Stimulated activated CD8-positive, alpha-beta memory T cell treated with anti-CD3 and anti-CD28 coated beads, Interleukin-15, amount 100 ng/mL, for 1 hour (primary cell): ENCODE results near the gene UBE2L3.
"Not testable (repeated sequence)": the region's sequence is repeated elsewhere in the genome, so short reads cannot be mapped to it uniquely, and the experiment has no call there.

Experiments used
- DNase-seq: peaks from one replicate; pipeline ENCODE4 v3.0.0-alpha.2; 2020; ENCODE audit warnings: low read depth

Gene UBE2L3

DNA sequence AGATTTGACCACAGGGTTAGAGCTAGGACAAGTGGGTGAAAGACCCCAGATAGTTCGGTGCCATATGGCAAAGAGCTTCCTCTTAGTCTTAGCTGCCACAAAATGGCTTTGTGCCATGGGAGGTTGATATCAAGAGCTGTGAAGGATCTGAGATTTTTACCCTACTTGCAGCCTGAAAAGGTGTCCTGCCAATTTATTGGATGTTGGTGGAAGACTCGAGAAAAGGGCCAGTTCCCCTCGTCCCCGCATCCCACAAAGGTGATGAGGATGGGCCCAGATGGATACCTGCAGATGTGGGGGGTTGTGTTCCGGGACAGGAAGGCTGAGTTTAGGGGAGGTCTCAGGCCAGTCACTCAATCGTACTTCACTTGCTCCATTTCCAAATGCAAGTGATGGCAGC is 35.1 kb downstream of the UBE2L3 start:
- DNase-seq, result no peak

GRCh38 chr22:21603973-21604372 is 36.5 kb downstream of the UBE2L3 start:
- DNase-seq, result no peak

GRCh38 chr22:21605887-21606564 is 38.5 kb downstream of the UBE2L3 start:
- DNase-seq, result no peak

- no peak for DNase-seq
Measured at GRCh38 chr22:21606775-21607174, 39.3 kb downstream of the UBE2L3 start.

GRCh38 chr22:21609556-21610157 is 42.1 kb downstream of the UBE2L3 start:
- not testable (repeated sequence) for DNase-seq

DNA sequence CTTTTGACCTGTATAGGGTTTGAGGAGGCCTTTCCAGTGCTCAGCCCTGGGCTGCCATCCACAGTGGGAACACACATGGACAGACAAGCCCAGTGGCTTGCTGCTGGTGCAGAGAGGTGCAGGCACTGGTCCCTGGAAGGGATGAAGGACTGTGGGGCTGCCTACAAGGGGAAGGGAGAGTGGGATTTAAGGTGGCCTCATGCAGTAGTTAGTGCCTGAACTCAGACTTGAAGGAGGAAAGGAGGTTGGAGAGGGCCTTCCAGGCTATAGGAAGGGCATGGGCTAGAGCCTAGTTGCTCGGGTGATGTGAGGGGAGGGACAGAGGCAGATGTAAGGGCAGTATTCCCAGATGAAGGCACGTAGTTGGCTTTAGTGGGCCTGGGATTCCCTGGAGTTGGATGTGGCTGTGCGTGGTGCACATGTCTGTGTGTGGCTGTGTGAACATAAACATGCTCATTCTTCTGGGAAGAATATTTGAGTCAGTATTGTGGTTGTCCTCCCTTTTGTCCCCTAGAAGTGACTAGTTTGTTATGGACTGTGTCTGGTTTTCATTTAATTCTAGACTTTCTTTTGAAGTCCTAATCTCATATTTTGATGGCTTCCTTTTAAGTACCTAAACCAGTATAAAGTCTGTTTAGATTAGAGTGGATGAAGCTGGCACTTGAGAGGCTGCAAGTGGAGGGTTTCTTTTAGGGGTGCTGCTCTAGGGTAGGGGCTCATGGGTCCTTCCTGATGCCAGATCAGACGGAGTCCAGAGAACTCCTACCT is 43.9 kb downstream of the UBE2L3 start:
- DNase-seq, result no peak

DNA sequence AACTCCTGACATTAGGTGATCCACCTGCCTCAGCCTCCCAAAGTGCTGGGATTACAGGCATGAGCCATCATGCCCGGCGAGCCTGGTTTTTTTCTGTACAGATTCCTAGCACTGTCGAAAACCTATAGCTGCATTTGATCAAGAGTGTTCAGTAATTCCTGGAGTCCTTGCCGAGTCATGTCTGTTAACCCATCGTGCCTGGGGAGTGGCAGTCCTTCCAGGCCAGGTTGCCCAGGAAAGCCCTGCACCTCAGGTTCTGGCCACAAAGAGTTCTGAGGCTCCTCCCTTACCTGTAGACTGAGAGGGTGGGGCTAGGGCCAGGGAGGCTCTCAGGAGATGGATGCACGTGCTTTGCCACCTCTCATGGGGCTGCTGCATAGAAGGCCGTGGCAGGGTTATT is 45.3 kb downstream of the UBE2L3 start:
- no peak for DNase-seq

DNA sequence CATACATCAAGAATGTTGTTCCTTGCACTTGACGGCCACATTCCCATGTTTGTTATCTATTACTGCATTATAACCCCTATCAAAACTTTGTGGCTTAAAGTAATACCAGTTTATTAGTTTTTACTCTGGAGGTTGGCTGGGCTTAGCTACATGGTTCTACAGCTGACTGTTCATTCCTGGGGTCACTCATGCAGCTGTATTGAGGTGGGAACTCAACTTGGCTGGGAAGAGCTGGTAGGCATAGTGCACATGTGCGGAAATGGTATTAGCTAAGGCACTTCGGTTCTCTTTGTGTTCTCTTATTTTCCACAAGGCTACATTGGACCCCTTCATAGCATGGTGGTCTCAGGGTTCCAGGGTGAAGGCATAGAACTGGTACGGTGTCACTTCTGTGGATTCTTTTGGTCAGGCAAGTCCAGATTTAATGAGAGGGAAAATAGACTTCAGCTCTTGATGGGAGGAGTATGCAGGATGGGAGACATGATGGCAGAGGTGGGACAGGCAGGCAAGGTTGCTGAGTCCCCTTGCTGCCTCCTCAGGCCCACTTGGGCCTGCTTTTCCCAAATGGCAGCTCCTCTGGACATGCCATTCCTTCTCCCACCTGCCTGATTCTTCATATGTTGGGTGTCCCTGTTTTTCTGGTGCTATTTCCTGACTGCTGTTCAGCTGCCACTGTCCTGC is 46.2 kb downstream of the UBE2L3 start:
- no peak for DNase-seq

DNA sequence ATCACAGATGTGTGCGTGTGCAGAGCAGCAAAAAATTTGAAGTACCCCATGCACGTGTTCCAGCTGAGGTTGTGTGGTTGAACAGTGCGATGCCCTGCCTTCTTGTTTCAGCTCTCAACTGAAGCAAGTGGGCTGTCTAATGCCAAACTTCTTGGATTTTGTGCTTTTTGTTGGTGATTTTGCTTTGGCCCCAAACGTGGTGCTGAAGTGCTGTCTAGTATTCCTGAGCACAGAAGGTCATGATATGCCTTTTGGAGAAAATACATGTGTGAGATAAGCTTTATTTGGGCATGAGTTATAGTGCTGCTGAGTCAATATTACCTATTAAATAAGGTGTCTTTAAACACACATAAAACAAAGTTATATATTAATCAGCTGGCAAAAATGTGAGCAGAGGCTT is 48.2 kb downstream of the UBE2L3 start:
- no peak for DNase-seq

GRCh38 chr22:21617337-21617736 is 49.8 kb downstream of the UBE2L3 start:
- DNase-seq, result not testable (repeated sequence)

- no peak for DNase-seq
Measured at GRCh38 chr22:21621025-21621424, 53.5 kb downstream of the UBE2L3 start.

DNA sequence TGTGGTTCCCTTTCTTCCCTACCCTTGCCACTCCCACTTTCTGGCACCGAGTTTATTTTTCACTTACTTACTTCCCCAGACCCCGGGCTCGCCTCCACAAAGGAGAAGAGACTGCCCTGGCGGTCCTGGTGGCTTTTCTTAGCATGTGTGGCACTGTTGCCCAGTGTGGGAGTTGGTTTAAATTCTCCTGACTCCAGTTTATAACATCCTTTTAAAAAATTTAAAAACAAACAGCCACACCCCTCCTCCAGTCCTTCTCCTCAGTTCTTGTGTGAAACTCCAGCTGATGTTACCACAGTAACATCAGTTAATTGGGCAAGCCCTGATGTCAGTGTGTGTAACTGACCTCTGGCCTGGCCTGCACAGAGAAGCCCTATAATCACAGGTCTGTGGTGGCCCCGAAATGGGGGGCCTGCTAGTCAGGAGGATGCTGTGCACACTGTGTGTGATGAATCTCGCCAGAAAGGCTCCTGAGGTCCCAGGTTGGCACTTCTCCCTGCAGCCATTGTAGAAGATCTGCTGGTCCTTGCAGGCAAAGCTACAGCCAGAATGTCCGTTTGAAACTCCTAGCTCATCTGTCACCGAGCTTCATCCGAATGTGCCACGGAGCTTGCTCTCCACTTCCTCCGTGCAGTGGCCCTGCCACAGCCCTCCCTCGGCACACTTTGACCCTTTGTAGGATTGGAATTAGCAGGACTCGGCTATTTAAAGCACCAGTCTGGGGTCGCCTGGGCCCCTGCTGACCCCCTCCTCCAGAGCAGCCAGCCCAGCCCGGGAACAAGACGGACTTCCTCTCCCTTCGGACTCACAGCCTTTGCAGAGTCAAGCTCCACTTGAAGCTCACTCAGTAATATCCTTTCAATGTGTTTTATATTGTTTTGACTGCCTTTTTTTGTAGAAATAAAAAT is 54.8 kb downstream of the UBE2L3 start:
- DNase-seq, result no peak

DNA sequence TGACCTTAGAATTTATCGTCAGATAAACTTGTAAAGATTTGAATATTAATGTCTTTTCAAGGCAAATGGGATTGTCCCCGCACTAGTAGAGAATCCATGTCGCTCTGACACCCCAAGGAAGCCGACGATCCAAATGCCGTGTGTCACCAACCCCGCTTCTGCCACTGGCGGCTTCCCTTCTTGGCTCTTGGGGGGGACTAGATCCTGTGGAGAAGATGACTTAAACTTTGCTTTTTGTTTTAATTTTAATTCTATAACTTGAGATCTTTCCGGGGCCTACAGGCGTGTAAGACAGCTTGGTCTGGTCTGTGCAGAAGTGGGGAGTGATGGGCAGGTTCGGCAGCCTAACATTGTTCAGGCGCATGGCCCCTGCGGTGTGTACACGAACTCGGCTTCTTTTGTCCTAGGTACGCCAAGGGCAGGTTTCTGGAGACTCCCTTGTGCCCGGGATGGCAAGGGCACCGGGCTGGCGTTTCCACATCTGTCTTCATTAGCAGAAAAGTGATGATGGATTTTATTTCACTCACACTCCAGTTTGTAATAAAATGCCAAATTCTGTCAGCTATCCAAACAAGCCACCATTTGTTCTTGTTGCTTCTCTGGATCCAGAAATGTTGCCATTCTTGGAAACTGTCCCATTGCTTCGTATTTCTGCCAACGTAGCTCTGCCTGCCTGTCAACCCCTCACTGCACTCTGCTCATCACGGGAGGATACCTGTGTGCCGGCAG is 55.6 kb downstream of the UBE2L3 start:
- no peak for DNase-seq

GRCh38 chr22:21623648-21623970 is 56.1 kb downstream of the UBE2L3 start:
- no peak for DNase-seq

DNA sequence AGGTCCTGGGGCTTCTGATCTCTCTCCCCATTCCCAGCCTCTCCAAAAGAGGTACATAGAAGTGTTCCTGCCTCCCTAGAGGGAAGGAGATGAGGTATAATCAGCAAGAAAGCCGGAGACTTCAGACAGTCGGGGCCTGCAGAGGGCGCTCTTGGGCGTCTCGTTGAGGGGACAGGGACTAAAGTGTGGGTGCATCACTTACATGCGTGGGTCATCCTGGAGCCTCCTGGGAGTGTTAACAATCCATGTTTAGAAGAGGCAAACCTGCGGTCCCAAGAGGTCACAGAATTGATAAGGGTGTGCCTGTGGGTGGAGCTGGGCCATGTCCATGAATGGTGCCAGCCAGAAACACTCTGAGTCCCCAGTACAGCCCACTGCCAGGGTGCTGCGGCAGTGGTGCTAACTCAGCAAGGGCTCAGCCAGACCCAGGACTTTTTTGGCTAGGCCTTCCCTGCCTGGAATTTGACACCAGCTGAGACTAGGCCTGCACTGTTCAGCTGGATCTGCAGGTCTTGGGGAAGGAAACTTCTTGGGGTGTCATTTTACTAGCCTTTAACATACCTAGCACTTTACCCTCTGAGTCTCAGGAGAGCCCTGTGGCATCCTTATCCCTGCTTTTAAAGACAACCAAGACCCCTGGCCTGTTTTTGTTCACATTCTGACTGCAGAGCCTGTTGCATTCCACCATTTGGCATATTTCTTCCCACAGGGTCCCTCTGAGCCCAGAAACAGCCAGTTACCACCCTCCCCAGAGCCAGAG is 56.8 kb downstream of the UBE2L3 start:
- peak; percentile 15 for DNase-seq

DNA sequence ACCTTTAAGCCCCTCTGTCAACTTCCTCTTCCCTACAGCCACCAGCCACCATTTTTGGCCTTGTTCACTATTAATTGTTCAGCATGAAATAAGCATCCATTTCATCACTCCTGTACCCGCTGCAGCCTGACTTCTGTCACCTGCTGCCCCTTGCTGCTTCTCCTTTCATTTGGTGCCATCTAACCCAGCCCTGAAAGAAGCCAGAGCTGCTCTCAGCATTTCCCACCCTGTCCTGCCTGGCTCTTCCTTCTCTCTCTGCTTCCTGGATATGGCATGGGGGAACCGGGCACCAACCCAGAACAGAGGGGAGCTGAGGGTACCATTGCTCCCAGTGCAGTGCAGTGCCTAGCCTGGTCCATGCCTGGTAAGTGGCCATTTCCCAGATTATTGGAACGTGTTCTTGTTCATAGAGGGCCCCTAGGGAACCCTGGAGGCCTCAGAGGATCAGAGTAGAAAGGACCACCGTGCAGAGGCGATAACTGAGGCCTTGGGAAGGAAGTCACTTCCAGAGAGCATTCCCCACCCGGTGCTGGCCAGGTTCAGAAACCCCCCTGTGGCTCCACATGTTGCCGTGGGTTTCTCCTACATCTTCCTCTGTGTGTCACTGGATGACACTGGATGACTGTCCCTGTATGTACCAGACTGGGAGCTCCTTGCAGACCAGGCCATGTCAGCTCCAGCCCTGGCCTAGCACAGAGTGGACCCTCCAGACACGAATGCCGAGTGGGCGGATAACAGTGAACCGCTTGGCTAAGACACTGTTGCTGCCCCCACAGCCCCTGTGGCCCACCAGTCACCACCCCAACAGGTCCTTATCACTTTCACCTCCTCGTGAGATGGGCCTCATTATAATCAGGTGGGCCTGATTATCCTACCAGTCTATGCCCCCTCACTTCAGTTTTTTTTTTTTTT is 57.6 kb downstream of the UBE2L3 start:
- no peak for DNase-seq

DNA sequence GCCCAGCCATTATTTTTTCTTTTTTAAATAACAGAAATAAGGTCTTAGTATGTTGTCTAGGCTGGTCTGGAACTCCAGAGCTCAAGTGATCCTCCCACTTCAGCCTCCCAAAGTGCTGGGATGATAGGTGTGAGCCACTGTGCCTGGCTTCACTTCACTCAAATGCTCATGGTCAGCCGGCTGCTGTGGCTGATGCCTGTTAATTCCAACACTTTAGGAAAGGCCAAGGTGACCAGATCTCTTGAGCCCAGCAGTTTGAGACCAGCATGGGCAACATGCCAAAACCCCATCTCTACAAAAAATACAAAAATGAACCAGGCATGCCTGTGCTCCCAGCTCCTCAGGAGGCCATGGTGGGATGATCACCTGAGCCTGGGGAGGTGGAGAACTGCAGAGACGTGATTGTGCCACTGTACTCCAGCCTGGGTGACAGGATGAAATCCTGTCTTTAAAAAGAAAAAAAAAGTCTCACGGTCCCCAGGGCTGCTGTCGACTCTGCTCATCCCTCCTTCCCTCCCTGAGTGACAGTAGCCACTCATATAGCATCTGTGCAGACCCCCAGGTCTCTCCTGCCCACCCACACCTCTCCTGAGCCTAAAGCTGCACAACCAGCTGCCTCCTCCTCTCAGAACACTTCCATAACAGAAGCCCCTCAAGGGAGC is 58.7 kb downstream of the UBE2L3 start:
- DNase-seq, result no peak

- no peak for DNase-seq
Measured at GRCh38 chr22:21626735-21627469, 59.4 kb downstream of the UBE2L3 start.
